Esophagus squamous epithelium (tissue), 4 donors: ENCODE data around the gene FNDC3B.

ENCODE experiments used
- POLR2A ChIP-seq, 4 donors: fragments of 450-650 bp; IDR thresholded peaks; one replicate each; pipeline ENCODE4 v1.6.1; 2017; ENCODE audit warnings: antibody characterized with exemption in 4 of 4, mild to moderate bottlenecking in 4 of 4, moderate library complexity in 3 of 4
- TF ChIP-seq, protein P1 (sequence below), 6 experiments: fragments of 450-650 bp in 4 of 6; fragments of 200-600 bp in 2 of 6; sonication (generic) in 2 of 6; IDR thresholded peaks; one replicate each; pipeline ENCODE4 v1.5.1; 2016 to 2019; ENCODE audit warnings: antibody characterized with exemption in 6 of 6, mild to moderate bottlenecking in 4 of 6, moderate library complexity in 4 of 6

DNA sequence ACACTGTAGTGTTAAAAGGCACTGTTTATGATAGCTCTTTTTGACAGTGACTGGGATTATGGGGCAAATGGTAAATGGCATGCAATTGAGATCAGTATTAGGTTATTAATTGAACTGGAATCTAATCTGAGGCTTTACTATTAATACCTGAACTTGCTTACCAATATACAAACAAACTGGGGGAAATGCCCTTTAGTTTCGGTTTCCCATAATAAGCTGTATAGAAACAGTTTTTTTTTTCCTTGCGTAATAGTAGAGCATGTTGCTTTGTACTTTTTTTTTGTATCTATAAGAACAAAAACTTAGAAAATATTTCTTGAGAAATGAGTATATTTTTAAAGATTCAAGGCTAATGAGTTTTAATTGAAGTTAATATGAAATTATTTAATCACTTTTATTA lies 95.0 kb downstream of the FNDC3B start:
- TF ChIP-seq, protein P1, sequence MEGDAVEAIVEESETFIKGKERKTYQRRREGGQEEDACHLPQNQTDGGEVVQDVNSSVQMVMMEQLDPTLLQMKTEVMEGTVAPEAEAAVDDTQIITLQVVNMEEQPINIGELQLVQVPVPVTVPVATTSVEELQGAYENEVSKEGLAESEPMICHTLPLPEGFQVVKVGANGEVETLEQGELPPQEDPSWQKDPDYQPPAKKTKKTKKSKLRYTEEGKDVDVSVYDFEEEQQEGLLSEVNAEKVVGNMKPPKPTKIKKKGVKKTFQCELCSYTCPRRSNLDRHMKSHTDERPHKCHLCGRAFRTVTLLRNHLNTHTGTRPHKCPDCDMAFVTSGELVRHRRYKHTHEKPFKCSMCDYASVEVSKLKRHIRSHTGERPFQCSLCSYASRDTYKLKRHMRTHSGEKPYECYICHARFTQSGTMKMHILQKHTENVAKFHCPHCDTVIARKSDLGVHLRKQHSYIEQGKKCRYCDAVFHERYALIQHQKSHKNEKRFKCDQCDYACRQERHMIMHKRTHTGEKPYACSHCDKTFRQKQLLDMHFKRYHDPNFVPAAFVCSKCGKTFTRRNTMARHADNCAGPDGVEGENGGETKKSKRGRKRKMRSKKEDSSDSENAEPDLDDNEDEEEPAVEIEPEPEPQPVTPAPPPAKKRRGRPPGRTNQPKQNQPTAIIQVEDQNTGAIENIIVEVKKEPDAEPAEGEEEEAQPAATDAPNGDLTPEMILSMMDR (IDR thresholded peaks at IDR 0.05) = no peak
- TF ChIP-seq POLR2A (IDR thresholded peaks at IDR 0.05) = no peak
